DMS 273 treated with DMSO at 0.1 percent for 48 hours (cell line): Measurements from ENCODE around the gene ALK.
A peak's percentile ranks its signal among the peaks of the same experiment; 100 is the strongest.

ENCODE experiments used
- DNase-seq: peaks from one replicate; lab custom pipeline; 2025; lab: John Stamatoyannopoulos, UW

ALK gene

DNA sequence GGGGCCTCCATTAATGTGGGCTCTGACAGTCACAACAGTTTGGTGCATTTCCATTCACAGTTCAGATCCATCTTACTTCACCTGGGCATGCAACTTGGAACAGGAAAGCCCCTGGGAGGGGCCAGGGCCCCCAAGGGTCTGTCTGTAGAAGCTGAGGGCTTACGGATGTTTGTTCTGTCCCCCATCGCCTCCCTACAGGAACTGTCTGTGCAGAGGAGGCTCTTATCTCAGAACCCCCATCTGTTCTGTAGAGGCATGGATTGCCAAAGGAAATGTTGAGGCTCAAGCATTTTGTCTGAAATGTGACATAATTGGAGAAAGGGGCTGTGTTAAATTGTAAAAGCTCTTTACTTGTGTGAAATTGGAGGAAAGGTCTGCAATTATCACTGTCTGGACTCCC lies 471.9 kb downstream of the ALK start:
- no peak for DNase-seq

DNA sequence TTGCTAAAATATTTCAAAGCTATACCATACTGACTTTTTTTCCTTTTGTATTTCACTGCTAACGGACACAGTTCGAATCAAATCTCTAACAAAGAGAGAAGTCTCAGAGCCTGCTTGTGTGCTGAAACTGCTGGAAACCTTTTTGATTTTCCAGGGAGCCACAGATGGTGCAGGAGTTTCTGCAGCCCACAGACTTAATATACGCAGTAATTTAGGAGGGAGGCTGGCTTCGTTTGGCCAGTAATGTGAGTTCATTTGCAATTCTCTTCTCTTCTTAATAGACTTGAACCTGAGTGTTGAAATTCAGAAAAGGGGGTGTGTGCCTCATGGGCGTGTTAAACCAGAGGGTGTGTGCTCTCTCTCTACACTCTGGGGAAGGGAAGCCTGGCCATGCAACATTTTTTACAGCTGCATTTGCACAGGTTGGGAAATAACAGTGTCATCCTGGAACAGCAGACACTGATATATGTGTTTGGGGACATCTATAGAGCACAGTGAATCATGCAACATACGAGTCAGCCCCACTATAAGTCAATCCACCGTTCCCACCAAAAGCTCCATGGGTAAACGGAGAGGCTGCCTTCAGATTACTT lies 473.2 kb downstream of the ALK start:
- DNase-seq, result no peak

DNA sequence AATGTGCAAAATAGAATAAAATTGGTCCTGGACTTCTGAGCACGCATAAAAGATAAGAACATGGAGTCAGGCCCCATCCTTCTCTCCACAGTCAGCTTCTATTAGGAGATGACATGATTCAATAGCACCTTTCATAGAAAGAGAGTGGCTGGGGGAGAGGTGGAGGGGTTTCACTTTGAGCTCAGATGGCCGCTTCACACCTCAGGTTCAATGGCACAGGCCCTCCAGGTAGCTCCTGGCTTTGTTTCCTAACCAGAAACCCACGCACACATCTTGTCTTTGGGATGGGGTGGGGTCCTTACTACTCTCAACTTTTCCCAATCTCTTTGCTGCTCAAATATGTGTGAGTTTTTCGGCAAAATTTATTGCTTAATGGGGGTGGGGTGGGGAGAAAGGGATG lies 473.9 kb downstream of the ALK start:
- DNase-seq, result no peak

DNA sequence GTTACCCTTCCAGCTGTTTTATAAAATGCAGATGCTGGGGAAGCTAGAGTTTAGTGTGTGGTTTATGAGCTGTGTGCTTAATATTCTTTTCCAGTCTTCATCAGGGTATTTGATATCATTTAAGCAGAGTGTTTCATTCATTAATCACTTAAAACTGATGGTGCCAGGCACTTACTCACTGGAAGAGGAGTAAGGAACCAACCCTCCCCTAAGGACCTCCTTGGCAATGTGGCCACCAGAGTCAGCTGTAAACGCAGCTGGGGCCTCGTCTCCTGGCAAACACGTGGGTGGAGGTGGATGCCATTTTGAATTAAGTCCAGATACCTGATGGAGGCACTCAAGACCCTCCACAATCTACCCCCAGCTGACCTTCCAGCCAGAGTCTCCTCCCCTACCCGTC lies 474.5 kb downstream of the ALK start:
- DNase-seq, result no peak

DNA sequence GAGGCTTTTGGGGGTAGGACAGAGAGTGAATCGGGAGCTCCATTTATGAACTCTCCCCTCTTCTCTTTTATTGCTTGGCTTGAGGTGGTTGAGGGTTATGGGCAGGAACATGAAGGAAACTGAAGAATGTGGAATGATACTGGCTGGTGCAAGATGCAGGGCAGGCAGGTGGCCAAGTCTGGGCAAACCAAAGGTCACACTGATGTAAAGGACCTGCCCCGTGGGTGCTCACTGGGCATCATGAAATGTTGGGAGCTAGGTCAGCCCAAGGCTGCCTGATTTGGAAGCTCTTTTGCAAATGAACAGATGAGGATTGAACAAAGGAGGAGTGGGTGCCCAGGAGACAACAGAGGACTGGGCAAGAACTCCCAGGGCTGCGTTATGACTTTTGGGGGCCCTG lies 477.2 kb downstream of the ALK start:
- no peak for DNase-seq

DNA sequence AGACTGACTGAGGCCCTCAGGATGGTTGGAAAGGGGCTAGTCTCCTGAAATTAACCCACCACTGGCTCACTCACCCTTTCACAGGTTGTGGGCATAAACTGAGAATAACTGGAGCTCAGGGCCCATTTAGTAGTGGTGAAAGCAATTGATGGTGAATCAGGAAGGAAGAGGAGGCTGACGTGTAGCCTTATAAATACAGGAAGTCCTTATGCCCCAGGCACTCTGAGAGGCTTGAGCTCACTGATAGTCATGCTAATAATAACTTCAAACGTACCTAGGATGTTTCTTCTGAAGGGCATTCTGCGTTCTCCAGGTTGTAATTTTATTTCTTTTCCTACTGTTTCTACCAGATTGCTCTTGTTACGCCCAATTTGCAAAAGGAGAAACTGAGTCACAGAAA lies 477.8 kb downstream of the ALK start:
- no peak for DNase-seq

DNA sequence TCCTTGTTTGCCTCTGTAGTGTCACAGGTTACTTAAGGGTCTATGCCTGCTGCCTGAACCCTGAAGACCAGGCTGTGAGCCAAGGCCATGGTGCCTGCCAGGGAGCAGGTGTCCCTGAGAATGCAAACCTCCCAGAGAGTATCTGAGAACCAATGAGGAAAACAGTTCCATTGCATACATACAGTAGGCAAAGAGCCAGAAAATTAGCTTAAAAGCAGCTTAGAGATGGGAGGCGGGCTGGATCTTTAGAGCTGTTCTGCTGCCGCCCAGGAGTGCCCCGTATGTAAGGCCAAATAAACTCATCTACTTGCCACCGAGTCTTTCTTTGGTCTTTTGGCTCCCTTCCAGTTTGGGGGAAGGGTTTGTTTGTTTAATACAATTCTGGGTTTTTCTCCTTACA lies 478.2 kb downstream of the ALK start:
- peak; percentile 25 for DNase-seq

DNA sequence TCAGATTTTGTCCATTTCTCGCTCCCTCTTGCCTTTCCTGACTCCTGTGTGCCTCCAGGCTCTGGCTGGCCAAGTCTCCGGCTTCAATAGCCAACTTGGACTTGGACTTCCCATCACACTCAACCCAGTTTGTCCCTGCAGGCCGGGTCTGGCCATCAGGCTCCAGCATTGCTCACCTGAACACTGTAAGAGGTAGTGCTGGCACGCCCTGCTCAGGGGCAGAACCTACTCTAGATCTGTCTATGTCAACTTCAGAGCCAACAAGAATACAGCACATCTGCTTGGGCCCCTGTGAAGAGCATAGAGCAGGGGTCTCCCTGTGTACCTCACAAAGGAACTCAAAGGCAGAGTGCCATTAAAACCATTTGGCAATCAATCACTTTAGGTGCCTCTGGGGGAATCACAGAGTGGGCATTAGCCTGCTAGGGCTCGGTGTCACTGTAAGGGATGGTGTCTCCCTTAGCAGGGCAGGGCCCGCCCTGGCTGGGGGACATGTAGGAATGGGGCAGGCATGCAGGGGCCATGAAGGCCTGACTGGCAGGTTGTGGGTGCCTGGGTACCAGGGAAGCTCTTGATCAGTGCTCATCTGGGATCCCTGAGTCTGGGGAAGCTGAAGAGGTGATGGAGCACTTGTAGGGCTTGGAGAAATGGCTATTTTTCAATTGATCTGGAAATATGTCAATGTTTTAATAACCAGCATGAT lies 480.3 kb downstream of the ALK start:
- DNase-seq, result no peak

DNA sequence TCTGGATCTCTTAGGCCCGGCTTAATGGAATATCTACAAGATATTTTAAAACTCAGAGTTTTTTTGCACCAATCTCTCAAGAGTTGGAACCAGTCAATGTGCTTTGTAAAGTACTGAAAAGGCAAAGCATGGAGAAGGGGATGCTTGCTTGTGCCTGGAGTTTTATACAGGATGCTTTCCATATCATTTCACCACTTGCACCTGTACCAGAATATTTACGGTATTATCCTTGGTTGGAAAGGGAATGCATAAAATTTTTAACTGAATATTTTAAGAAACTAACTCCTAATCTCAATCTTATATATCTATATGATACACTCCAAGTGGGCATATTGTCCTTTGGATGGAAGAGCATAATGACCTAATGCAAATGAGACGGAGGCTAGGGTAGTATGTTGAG lies 487.5 kb downstream of the ALK start:
- DNase-seq, result no peak

DNA sequence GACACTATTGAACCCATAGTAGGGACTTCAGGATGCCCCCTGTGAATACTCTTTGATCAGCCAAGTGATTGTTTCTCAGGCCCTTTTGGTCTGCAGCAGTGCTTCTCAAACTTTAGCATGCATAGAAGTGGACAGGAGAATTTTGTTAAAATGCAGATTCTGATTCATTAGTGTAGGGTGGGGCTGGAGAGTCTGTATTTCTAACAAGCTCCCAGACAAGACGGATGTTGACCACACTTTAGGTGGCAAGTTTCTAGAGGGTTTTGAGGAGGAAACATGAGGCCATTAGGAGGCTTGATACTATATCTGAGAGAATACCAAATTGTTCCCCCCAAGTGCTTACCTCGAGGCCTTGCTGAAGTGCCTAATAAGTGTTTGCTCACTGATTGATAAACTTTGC lies 488.3 kb downstream of the ALK start:
- no peak for DNase-seq

DNA sequence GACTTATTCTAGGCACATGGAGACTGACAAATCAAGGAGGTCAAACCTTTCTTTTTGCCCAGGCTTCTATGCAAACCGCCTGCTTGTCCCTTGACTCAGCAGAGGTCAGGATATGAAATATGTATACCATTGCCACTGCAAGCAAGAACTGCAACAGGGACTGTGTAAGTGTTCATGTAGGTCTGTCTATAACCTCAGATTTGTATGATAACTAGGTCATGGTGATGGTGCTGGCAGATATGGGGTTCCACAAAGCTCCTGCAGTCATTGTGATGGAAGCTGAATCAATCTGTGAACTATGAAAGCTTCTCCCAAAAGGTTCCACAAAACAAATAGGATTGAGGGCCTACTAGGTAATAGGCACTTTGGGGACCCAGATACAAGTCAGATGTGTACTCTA lies 489.9 kb downstream of the ALK start:
- DNase-seq, result no peak

DNA sequence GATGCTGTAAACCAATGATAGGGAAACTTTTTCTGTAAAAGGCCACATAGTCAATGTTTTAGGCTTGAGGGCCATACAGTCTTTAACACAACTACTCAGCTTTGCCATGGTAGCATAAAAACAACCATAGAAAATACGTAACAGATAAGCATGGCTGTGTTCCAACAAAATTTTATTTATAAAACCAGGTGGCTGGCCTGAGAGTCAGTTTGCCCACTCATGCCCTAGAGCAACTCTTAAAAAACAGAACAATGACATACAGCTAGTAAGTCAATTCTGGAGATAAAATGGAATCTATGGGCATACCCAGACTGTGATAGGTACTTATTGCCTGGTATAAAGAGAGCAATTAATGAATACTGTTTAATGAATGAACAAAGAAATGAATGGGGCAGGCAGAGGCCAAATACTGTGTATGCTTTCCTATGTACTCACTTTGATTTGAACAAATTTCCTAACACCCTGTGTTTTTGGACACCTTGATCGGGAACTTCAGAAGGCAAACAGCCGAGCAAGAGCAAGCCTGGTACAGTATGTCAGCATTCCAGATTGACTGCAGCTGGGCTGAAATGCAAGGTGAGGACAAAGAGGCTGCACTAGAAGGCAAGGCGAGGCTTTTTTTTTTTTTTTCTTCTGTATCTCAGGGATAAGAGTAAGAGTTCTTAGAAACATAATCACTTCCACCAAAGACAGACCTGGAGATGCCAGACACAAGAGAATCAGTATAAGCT lies 490.8 kb downstream of the ALK start:
- DNase-seq, result no peak

DNA sequence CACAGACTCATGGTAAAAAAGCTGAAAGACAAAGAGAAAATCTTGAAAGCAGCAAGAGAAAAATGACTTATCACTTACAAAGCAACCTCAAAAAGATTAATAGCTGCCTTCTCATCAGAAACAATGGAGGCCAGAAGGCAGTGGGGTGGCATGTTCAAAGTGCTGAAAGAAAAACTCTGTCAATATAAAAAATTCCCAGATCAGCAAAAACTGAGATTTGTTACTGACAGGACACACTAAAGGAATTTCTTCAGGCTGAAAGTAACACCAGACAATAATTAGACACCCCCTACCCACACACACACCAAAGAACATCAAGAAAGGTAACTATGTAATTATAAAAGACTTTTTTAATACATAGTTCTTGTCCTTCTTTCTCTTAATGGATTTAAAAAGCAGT lies 495.0 kb downstream of the ALK start:
- no peak for DNase-seq

DNA sequence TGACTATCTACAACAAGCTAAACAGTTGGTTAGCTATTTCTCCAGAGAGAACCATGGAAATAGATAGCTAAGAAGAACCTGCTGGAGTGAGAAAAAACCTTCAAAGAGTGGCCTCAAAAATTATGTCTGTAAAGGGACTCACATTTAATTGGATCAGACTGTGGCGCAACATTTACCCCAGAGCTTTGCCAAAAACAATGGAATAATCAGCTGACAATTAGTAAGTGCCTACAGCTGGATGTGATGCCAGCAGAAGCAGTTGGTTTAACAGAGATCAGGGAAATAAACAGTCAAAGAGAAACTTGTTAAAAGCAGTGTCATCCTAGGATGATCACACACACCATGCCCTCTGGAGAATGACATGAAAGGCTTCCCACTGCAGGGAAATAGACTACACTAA lies 495.5 kb downstream of the ALK start:
- DNase-seq, result no peak

DNA sequence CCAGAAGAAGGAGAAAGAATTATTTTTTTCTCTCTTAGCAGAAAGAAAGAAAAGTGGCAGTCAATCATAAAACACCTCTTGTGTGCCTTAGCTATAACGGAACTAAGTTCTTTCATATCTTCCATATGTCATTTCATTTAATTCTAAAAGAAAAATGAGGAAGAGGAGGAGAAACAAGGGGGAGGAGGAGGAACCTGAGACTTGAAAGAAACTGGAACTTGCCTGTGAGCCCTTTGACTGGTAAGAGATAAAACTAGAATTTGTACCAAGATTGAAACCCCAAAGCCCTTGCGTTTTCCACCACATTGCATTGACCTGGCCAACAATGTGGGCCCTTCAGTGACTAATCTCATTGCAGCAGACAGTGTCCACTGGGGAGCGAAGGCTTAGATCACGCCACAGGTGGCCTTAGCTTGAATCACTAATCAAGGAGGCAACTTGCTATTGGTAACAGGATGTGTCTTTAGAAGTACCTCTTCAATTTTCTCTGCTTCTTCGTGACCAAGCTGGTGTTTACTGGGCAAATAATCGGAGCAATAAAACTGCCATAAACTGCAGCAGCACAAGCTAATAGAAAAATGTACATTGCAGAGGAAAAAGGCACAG lies 498.2 kb downstream of the ALK start:
- DNase-seq, result no peak

DNA sequence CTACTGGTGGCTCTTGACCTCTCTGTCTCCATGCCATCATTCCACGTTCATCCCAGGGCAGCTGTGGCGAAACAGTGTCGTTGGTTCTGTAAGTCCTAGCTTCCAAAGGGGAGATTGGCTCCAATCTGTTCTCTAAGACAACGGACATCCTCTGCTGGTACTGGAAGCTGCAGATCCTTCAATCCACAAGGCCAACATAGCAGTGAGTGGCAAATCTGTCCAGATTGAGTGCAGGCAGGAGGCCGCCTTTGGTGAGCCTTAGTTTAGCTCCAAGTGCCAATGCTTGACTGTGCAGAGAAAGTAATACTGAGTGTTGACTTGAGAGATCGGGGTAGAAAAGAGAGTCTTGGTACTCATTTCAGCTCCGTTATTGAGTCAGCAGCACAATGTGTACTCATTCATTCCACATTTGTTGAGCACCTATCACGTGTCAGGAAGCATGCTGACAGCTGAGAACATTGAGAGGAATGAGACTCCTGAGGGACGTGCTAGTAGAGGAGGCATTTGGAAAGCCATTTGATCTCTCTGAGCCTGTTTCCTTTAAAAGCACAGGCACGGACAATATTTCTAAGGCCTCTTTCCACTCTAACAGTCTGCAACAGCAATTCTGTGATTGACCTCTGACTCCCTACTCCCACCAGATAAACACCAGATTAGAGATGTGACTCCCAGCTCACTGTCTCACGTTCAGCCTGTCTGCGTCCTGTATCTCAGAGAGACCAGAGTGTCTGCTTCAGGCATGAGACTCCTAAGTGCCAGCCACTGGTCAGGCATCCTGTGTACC lies 500.2 kb downstream of the ALK start:
- DNase-seq, result no peak

DNA sequence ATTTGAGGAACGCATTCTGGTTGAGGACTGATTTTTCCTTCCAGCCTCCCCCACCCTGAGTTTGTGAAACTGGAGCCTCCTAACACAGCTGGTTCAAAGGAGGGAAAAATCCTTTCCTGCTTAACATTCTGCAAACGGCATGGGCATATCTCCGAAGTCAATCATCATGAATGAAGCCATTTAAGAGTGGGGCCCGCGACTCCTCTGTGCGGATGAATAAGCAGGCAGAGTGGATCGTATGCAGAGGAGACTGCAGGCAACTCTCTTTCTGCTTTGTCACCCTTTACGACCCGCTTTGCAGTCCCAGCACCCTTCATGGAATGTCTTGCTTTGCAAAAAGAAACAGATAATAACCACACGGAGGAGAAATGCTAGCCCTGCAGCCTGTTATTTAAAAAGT lies 500.9 kb downstream of the ALK start:
- no peak for DNase-seq

DNA sequence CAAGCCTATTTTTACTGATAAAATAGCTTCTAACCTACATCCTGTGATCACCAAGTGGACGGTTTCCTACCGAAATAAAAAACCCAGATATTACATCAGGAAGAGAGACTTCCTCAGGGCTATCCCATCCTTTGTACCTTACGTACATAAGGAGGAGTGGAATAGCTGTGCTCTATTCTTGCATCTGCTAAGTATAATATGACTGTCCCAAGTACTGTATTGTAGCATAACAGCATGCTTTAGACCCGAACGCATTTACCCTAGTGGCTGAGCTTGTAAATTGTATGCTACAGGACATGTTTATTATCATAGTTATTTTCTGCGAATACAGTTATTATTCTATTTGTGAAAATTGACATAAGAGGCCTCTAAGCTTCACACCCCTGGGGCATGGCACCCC lies 503.8 kb downstream of the ALK start:
- DNase-seq, result no peak

DNA sequence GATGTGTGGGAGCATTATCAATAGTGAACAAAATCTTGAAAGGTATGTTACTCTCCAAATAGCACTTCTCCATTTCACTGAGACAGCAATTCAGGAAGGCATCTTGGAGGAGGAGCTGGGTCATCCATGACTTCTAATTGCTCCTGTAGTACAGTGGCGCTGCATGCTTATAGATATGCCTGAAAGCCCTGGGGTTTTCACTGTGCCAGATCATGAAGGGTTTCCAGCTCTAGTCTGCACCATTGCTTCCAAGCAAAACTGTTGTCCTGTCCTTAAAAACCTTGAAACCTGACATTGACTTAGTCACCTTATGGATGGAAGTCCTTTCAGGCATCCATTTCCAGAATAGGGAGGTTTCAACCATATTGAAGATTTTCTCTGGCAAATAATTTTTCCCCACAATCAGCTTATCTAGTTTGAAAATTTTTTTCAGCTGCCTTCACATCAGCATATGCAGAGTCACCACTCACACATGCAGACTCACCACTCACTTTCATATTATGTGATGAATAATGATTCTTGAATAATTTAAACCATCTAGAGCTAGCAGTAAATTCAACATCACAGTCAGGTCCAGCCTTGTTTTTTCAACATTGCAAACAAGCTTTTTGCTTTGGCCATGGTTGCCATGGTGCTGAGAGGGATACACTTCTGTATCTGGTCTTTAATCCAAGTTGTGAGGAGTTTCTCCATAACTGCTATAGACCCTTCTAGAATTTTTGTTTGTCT lies 509.0 kb downstream of the ALK start:
- DNase-seq, result no peak

DNA sequence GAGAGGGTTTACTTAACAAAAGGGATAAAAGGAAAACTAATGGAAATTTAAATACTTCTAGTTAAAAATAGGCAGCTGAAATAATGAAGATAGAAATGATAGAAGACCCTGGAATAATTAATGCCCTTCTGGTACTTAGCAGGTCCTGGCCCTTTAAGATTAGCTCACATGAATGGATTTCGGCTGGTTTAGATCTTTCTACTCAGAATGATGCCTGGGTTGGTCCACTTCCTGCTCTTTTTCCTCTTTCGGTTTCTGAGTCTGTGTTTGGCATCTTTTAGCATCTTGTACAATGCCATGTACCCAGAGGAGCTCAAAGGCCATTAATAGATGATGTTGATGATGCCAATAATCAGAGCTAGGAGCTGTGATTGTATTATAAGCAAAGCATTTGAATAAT lies 515.7 kb downstream of the ALK start:
- no peak for DNase-seq

DNA sequence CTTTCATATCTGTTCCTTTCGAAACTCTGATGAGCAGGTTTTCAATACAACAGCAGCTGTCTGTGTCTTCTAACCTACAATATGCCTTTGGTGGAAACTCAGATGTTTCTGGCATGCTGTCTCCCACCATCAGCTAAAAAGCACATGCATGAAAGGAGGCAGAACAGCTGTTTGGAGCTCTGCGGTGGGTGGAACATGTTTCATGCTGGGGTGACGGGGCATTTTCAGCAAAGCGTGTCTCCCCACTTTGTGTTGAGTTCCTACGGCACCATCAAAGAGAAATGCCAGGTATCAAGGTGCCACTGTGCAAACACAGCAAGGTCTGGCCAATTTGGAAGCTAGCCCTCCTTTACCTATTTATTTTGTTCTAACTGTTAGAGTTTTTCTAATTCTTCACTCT lies 516.1 kb downstream of the ALK start:
- no peak for DNase-seq

DNA sequence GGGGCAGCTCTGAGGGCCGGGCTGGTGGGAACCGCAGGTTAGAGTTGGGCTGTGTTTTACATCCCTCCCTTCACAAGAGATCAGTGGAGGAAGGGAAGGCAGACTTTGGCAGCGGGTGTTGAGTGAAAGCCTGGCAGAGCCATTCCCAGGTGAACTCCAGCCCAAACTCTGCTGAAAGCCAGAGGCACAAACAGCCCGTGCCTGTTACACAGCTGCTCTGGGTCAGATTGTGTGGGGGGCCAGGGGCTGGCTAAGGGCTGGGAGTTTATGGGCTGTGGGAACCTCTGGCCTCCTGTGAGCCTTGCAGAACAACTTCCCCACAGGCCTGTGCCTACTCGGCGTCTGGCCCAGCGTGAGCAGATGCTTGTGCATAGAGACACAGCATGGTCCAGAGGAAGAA lies 519.4 kb downstream of the ALK start:
- peak; percentile 53 for DNase-seq
